Upper lobe of left lung (tissue), 6 donors: Measurements from ENCODE around the gene UBE4B. TPM values are rescaled to one million over a fixed set of nuclear protein-coding genes. Genes with fewer than 3 reads are reported as not detected.

ENCODE experiments used
- ATAC-seq, 2 donors: fragments of 200-7000 bp; cut with Tn5 transposase; one replicate each; pipeline ENCODE4 v1.9.1; 2022; ENCODE audit warnings: mild to moderate bottlenecking in 2 of 2, moderate library complexity in 2 of 2; ENCODE audit not compliant: low FRiP score in 2 of 2
- DNase-seq, 2 donors: peaks; one replicate each; pipeline ENCODE4 v3.0.0-alpha.2; 2019 to 2020
- H3K27ac ChIP-seq, 4 donors: fragments of 200-600 bp; sonication (generic); one replicate each; pipeline ENCODE4 v1.5.1; 2016 to 2019
- H3K27me3 ChIP-seq, 4 donors: fragments of 200-600 bp; sonication (generic); one replicate each; pipeline ENCODE4 v1.5.1; 2017 to 2019
- H3K36me3 ChIP-seq, 4 donors: fragments of 200-600 bp; sonication (generic); one replicate each; pipeline ENCODE4 v1.5.1; 2016 to 2019
- H3K4me1 ChIP-seq, 4 donors: fragments of 200-600 bp; sonication (generic); one replicate each; pipeline ENCODE4 v1.5.1; 2018 to 2019
- H3K4me3 ChIP-seq, 4 donors: fragments of 200-600 bp; sonication (generic); one replicate each; pipeline ENCODE4 v1.5.1; 2017 to 2019; ENCODE audit warnings: mild to moderate bottlenecking in 2 of 4, moderate library complexity in 1 of 4
- H3K9me3 ChIP-seq, 4 donors: fragments of 200-600 bp; sonication (generic); one replicate each; pipeline ENCODE4 v1.5.1; 2018 to 2019
- EP300 ChIP-seq, 4 donors: sonication (generic); formaldehyde crosslinking; IDR thresholded peaks; one replicate each; pipeline ENCODE4 v1.5.1; 2017; ENCODE audit warnings: antibody characterized with exemption in 4 of 4, control low read depth in 2 of 4
- POLR2A ChIP-seq, 4 donors: fragments of 450-650 bp; IDR thresholded peaks; one replicate each; pipeline ENCODE4 v1.5.1; 2016 to 2017; ENCODE audit warnings: antibody characterized with exemption in 4 of 4, mild to moderate bottlenecking in 2 of 4
- POLR2AphosphoS5 ChIP-seq, 2 donors: sonication (generic); formaldehyde crosslinking; IDR thresholded peaks; one replicate each; pipeline ENCODE4 v1.5.1; 2017; ENCODE audit warnings: antibody characterized with exemption in 2 of 2
- WGBS, 2 donors: methylation state at CpG; one replicate each; pipeline ENCODE4 v1.1.5; 2017 to 2018; 5-methylcytosine and 5-hydroxymethylcytosine counted together
- total RNA-seq, 6 donors: library from RNA; depleted of rRNA in 4 of 6; stranded (reverse); fragments of >200 nt in 4 of 6; gene quantifications; one replicate each; pipeline versions ENCODE4 v1.1.0 to v1.2.1, GENCODE V29; 2016 to 2021
- TF ChIP-seq, protein P1 (sequence below), 6 experiments: fragments of 450-650 bp in 4 of 6; fragments of 200-600 bp in 2 of 6; sonication (generic) in 2 of 6; IDR thresholded peaks; one replicate each; pipeline ENCODE4 v1.5.1; 2016 to 2019; ENCODE audit warnings: antibody characterized with exemption in 6 of 6
- donor health status: DM: no; HTN: no; CAD: no; lungs with moderate emphysema.
- donor health status: DM: no; HTN: yes; CAD: no; lungs with severe emphysema.

The UBE4B gene
- total RNA-seq, 6 donors from 2014 or later, result 24.5 to 83.8 (median 42.8) TPM

DNA sequence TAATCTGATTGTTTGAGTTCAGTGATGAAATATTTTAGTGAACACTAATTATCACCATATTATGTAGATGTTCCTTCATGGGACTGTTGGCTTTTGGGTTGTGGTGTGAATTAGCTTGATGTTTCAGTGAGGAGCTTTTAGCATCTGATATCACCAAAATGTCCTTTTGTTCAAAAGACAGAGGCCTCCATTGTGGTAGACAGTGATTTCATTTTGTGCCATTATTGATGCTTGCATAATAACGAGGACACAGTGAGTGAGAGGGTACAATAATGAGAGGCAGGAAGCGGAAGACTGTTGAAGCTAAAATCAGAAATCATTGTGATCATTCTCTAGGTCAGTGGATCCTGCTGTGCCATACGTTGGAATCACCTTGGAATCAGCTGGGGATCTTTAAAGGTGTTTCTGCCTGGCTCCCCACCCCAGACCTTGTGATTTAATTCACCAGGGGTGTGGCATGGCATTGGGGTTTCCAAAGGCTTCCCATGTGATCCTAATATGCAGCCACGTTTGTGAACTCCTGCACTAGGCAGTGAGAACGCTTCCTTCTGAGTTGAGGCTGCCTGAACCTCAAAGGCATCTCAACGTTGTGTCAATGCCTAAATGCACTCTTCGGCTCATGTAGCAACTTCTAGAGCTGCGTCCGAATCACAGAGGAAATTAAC is 95.5 kb downstream of the UBE4B start:
- Histone ChIP-seq H3K4me3 (no peak overlapping the region), H3K27ac (no peak overlapping the region), H3K36me3 (peaks cover 26 to 71% (median 46%) of the 10 kb centered on the region in 4 donors), H3K9me3 (no peaks in the 10 kb centered on the region), H3K27me3 (no peaks in the 10 kb centered on the region), H3K4me1 (no peaks in the 10 kb centered on the region)
- 85 to 90% methylated on average over 9 of the region's 9 CpGs for WGBS, 2 donors
- no peak for TF ChIP-seq EP300 (IDR thresholded peaks at IDR 0.05)
- no peak for TF ChIP-seq POLR2A (IDR thresholded peaks at IDR 0.05)
- DNase-seq (no peak), ATAC-seq (no peak)

DNA sequence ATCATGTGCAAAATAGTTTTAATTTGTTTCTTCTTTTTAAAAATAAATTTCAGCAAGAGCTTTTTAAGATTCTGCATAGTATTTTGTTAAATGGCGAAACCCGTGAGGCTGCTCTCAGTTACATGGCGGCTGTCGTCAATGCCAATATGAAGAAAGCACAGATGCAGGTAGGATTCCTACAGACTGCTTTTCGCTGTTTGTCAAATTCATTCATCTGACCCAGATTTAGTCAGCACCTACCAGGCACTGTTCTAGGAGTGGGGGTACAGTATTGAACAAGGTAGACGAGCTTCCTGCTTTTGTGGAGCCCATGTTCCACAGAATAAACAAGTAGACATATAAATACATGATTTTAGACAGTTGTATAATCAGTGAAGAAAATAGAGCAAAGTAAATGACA is 99.6 kb downstream of the UBE4B start:
- H3K4me3 ChIP-seq, result no peak overlapping the region
- no peaks in the 10 kb centered on the region for H3K9me3 ChIP-seq
- 97 to 100% methylated on average over 6 of the region's 6 CpGs for WGBS, 2 donors
- no peak for ATAC-seq
- H3K4me1 ChIP-seq, result no peaks in the 10 kb centered on the region
- H3K36me3 ChIP-seq, result peaks cover 26 to 94% (median 69%) of the 10 kb centered on the region in 4 donors
- H3K27ac ChIP-seq, result no peak overlapping the region
- H3K27me3 ChIP-seq, result no peaks in the 10 kb centered on the region
- no peak for TF ChIP-seq POLR2A (IDR thresholded peaks at IDR 0.05)
- no peak for TF ChIP-seq EP300 (IDR thresholded peaks at IDR 0.05)
- TF ChIP-seq, protein P1, sequence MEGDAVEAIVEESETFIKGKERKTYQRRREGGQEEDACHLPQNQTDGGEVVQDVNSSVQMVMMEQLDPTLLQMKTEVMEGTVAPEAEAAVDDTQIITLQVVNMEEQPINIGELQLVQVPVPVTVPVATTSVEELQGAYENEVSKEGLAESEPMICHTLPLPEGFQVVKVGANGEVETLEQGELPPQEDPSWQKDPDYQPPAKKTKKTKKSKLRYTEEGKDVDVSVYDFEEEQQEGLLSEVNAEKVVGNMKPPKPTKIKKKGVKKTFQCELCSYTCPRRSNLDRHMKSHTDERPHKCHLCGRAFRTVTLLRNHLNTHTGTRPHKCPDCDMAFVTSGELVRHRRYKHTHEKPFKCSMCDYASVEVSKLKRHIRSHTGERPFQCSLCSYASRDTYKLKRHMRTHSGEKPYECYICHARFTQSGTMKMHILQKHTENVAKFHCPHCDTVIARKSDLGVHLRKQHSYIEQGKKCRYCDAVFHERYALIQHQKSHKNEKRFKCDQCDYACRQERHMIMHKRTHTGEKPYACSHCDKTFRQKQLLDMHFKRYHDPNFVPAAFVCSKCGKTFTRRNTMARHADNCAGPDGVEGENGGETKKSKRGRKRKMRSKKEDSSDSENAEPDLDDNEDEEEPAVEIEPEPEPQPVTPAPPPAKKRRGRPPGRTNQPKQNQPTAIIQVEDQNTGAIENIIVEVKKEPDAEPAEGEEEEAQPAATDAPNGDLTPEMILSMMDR (IDR thresholded peaks at IDR 0.05), result no peak
- TF ChIP-seq POLR2AphosphoS5 (IDR thresholded peaks at IDR 0.05), result no peak
- no peak for DNase-seq

GRCh38 chr1:10132852-10133251 is 100.1 kb downstream of the UBE4B start:
- 84 to 93% methylated on average over 10 of the region's 10 CpGs for WGBS, 2 donors

GRCh38 chr1:10140981-10141380 is 108.2 kb downstream of the UBE4B start:
- WGBS, 2 donors, result 97 to 100% methylated on average over 3 of the region's 3 CpGs
- Histone ChIP-seq H3K4me3 (no peak overlapping the region), H3K9me3 (no peaks in the 10 kb centered on the region), H3K36me3 (peaks cover 0 to 77% (median 33%) of the 10 kb centered on the region in 4 donors), H3K4me1 (no peaks in the 10 kb centered on the region), H3K27me3 (no peaks in the 10 kb centered on the region), H3K27ac (no peak overlapping the region)
- no peak for DNase-seq
- TF ChIP-seq POLR2A (IDR thresholded peaks at IDR 0.05) (no peak), POLR2AphosphoS5 (IDR thresholded peaks at IDR 0.05) (no peak), EP300 (IDR thresholded peaks at IDR 0.05) (no peak)
- TF ChIP-seq, protein P1 (IDR thresholded peaks at IDR 0.05), result no peak
- no peak for ATAC-seq

More at GRCh38 chr1:10132852-10133251, 100.1 kb downstream of the UBE4B start:
- Histone ChIP-seq H3K36me3 (peaks cover 26 to 96% (median 69%) of the 10 kb centered on the region in 4 donors), H3K9me3 (no peaks in the 10 kb centered on the region), H3K4me1 (no peaks in the 10 kb centered on the region), H3K27me3 (no peaks in the 10 kb centered on the region), H3K27ac (no peak overlapping the region), H3K4me3 (no peak overlapping the region)
- ATAC-seq (no peak), DNase-seq (no peak)
- TF ChIP-seq, protein P1 (IDR thresholded peaks at IDR 0.05), result no peak
- TF ChIP-seq POLR2A (IDR thresholded peaks at IDR 0.05) (no peak), POLR2AphosphoS5 (IDR thresholded peaks at IDR 0.05) (no peak), EP300 (IDR thresholded peaks at IDR 0.05) (no peak)

- DNase-seq, result no peak
- 95 to 96% methylated on average over 7 of the region's 7 CpGs for WGBS, 2 donors
- no peak for TF ChIP-seq EP300 (IDR thresholded peaks at IDR 0.05)
- TF ChIP-seq POLR2A (IDR thresholded peaks at IDR 0.05), result no peak
- no peak for TF ChIP-seq POLR2AphosphoS5 (IDR thresholded peaks at IDR 0.05)
- TF ChIP-seq, protein P1 (IDR thresholded peaks at IDR 0.05), result no peak
- Histone ChIP-seq H3K9me3 (no peaks in the 10 kb centered on the region), H3K27me3 (no peaks in the 10 kb centered on the region), H3K4me3 (no peak overlapping the region), H3K4me1 (no peaks in the 10 kb centered on the region), H3K36me3 (peaks cover 0 to 65% (median 20%) of the 10 kb centered on the region in 4 donors), H3K27ac (no peak overlapping the region)
- no peak for ATAC-seq
Measured at GRCh38 chr1:10143961-10144485, 111.3 kb downstream of the UBE4B start.
